NCI-H524 treated with DMSO at 0.1 percent for 48 hours (cell line): Measurements from ENCODE around the gene HNRNPM.
A peak's percentile ranks its signal among the peaks of the same experiment; 100 is the strongest.
"Not testable (repeated sequence)": the region's sequence is repeated elsewhere in the genome, so short reads cannot be mapped to it uniquely, and the experiment has no call there.

Experiments
- DNase-seq: peaks from one replicate; lab custom pipeline; 2025; lab: John Stamatoyannopoulos, UW

The HNRNPM gene

GRCh38 chr19:8425331-8425730 is 19.4 kb upstream of the HNRNPM start:
- not testable (repeated sequence) for DNase-seq

DNA sequence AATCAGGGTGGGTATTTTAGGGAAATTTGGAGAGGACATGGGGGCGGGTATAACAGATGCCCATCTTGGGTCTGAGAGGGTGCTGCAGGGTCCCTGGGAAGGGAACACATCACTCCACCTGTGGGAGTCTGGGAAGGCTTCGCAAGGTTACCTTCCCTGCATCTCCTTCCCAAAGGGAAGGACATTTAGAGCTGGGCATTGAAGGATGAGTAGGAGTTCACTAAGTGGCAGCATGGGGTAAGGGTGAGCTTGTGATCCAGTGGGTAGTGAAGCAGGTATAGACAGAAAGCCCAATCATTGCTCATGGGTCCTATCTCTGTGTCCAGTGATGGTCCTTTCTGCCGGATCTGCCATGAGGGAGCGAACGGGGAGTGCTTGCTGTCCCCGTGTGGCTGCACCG is 18.5 kb upstream of the HNRNPM start:
- DNase-seq: no peak

GRCh38 chr19:8429044-8429443 is 15.7 kb upstream of the HNRNPM start:
- no peak for DNase-seq

DNA sequence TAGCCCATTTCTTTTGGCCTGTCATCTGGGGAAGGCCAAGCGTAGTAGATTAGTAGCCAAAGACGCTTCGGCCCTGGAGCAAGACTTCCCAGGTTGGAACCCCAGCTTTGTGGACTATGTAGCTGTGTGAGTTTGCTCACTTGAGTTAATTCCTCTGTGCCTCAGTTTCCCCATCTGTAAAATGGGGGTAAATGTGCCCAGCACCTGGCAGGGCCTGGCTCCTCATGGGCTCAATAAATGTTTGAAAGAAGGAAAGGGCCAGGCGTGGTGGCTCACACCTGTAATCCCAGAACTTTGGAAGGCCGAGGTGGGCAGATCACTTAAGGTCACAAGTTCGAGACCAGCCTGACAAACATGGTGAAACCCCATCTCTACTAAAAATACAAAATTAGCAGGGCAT is 14.9 kb upstream of the HNRNPM start:
- no peak for DNase-seq

DNA sequence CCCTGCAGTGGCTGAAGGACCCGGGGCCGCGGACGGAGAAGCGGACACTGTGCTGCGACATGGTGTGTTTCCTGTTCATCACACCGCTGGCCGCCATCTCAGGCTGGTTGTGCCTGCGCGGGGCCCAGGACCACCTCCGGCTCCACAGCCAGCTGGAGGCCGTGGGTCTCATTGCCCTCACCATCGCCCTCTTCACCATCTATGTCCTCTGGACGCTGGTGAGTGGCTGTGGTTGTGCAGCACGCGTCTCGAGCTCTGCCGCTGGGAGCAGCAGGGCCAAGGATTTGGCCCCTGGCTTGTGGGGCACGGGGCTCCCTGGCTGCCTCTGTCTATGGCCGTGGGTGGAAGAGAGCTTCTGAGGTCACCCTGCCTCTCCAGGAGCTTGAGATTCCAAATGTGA is 14.1 kb upstream of the HNRNPM start:
- no peak for DNase-seq

DNA sequence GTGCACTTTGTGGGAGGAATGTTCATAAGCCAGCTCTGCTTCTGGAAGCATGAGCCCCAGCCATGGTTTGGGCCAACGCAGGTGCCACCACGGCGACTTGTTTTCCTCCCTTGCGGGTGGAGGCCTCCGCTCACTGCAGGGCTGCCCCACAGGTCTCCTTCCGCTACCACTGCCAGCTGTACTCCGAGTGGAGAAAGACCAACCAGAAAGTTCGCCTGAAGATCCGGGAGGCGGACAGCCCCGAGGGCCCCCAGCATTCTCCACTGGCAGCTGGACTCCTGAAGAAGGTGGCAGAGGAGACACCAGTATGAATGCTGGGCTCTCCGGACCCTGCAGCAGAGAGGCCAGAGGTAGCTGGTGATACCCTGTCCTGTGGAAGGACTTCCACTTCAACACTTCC is 6.5 kb upstream of the HNRNPM start:
- no peak for DNase-seq

DNA sequence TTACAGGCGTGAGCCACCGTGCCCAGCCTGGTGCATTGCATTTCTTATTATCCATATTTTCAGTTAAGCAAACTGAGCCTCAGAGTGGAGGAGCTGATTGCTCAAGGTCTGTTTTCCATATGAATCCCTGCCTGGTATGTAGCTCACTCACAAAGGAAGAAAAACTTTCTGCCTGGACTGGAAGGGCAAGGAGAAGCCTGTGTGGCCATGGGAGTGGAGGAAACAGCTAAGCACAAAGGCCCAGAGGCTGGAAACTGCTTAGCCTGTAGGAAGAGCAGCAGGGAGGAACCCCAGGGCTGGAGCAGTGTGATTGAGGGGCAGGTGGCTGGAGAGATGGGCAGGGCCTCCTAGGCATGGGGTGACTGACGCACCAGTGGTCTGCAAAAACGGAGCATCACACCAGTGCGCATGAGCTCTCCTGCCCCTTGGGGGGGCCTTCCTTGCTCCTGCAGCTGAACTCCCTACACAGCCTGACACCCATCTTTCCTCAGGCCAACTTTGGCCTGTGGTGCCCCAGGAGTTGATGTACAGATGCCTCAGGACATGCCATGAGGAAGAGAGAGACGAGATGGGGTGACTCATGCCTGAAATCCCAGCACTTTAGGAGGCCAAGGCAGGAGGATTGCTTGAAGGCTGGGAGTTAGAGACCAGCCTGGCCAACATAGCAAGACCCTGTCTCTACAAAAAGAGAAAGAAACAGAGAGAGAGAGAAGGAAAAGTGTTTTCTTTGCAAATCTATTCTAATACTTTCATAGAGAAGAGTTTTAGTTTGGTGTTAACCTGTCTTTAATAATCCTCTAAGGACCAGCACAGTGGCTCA is 2.8 kb upstream of the HNRNPM start:
- no peak for DNase-seq

GRCh38 chr19:8444140-8444676 is 567 bp upstream of the HNRNPM start:
- not testable (repeated sequence) for DNase-seq

DNA sequence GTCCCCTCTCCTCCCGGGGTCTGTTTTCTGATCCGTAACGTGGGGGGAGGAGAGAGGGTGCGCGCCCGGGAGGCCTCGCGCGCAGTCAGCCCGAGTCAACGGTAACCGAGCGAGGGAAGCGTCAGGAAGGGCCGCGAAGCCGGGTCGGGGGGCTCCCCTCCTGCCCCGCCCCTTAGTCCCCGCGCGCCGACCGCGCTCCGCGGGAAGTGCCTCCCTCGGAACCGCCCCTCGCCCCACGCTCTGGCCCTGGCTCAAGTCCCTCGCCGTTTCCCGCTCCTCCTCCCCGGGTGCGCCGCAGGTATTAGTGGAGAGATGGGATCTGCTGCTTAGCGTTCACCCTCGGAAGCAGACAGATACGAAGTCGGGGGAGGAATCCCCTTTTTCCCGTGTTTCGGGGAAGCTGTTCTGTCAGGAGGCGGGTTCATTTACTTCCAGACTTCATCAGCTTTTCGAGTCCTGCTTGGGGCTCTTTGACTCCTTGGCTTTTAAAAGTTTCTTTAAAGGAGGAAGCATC is 770 bp downstream of the HNRNPM start:
- no peak for DNase-seq

GRCh38 chr19:8446061-8446709 is 1.4 kb downstream of the HNRNPM start:
- no peak for DNase-seq

GRCh38 chr19:8449830-8450229 is 5.1 kb downstream of the HNRNPM start:
- DNase-seq: no peak

DNA sequence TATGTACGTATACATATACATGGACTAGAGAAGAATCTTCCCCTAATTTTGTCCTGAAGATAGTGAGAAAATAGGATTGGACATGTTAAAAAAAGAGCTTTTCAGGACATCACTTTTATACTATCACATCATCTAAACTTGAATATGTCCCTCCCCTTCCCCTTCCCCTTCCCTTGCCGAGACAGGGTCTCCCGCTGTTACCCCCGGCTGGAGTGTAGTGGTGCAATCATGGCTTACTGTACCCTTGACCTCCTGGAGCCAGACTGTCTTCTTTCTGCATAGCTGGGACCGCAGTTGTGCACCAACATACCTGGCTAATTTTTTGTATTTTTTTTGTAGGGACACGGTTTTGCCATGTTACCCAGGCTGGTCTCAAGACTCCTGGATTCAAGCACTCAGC is 6.6 kb downstream of the HNRNPM start:
- no peak for DNase-seq

DNA sequence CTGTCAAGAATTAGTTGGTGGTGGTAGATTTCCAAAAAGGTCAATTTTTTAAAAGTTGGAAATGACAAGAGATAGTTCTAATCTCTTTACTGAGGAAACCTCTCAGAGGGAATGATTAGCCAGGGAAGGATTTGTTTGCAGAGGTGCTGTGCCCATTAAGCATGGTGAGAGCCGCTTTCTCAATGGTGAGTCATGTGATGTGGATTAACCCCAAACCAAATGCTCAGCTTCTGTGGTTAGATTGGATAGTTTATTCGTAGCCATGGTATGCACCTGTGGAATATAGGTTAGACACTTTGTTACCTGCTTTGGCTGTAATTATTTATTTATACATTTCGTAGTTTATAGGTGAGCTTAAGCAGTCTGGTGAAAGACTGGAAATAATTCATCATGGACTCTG is 7.1 kb downstream of the HNRNPM start:
- DNase-seq: peak; percentile 16

GRCh38 chr19:8452446-8453123 is 7.8 kb downstream of the HNRNPM start:
- no peak for DNase-seq

DNA sequence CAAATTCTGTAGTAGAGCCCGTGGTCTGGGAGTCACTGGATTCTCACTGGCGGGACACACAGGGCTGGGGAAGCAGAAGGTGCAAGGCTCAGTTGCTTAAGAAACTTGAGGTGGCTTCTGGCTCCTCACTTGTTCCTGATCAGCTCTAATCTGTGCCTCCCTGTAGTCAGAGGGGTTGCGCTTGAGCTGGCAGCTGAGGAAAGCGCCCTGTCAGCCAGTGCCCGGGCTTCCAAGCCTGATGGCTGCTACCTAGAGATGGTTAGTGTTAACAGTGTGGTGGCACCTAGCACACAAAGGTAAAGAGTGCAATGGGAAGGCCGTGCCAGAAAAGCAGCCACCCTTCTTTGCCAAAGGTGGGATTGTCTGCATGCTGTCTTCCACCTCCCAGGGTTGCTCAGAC is 8.8 kb downstream of the HNRNPM start:
- DNase-seq: no peak

- no peak for DNase-seq
Observed at GRCh38 chr19:8454218-8454617, 9.4 kb downstream of the HNRNPM start.

DNA sequence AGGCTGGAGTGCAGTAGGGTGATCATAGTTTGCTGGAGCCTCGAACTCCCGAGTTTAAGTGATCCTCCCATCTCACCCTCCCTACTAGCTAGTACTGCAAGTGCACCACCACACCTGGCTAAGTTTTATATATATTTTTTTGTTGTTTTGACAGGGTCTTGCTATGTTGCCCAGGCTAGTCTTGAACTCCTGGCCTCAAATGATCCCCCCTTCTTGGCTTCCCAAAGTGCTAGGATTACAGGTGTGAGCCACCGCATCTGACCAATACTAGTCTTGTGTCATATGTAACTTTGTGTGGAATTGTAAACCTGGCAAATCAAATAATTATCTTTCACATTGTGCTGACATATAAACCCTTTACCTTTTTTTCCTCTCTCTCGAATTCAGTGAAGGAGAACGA is 10.2 kb downstream of the HNRNPM start:
- DNase-seq: no peak

DNA sequence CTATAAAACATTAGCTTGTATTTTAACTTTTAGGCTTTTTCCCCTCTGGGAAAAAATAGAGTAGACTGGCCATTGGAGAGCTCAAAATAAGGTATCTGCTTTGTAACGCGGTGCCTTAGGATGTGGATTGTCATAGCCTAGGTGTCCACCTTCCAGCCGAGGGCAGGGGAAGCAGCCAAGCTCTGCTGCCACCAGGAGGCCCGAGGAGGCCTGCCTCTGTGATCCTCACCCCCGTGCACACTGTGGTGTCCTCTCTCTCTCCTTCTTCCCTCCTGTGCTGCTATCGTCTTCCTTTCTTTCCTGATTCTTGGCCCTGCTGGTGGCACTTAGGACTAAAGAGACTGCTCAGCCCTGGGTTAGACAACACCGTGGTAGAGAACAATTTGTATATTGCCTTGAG is 11.3 kb downstream of the HNRNPM start:
- no peak for DNase-seq

- no peak for DNase-seq
Observed at GRCh38 chr19:8457209-8457608, 12.4 kb downstream of the HNRNPM start.

GRCh38 chr19:8457827-8458226 is 13.1 kb downstream of the HNRNPM start:
- DNase-seq: no peak

DNA sequence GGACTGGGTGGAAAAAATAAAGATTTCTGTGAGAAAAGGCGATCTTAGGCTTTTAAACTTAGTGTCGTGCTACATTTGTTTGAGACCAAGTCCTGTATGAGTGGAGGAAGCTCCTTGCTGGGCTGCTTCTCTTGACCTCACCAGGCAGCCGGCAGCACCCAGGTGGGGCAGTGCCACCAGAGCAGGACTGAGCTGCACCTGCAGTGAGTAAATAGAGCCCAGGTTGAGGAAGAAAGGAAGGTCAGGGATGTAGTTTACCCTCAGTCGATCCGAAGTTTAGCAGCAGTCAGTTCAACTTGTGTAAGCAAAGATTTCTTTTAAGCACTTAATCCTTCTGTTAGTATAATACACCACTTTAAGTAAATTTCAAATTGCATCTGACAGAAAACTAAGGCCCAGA is 13.6 kb downstream of the HNRNPM start:
- no peak for DNase-seq

DNA sequence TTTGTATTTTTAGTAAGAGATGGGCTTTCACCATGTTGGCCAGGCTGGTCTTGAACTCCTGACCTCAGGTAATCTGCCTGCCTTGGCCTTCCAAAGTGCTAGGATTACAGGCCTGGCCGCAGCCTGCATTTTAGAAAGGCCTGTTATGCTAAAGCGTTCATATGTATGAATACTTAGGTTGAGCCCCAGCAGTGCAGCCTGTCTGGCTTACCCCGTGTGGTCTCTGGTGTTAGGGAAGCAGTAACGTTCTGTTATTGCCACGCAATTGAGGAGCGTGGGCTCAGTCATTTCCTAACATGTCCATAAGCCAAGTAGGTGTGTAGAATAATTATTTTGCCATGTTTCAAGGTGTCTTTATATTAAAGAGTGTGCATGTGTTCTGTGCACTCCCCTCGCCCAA is 14.3 kb downstream of the HNRNPM start:
- no peak for DNase-seq
